ENCODE results near the gene ODF2.
"Not testable (repeated sequence)": the region's sequence is repeated elsewhere in the genome, so short reads cannot be mapped to it uniquely, and the experiment has no call there.

ODF2 gene

GRCh38 chr9:128421482-128421996, 34.3 kb upstream of the ODF2 start:
- no peaks in the 10 kb centered on the region for H3K36me3 ChIP-seq (ENCODE audit: control insufficient read depth, insufficient read depth, low read length)
- TF ChIP-seq, protein P1, sequence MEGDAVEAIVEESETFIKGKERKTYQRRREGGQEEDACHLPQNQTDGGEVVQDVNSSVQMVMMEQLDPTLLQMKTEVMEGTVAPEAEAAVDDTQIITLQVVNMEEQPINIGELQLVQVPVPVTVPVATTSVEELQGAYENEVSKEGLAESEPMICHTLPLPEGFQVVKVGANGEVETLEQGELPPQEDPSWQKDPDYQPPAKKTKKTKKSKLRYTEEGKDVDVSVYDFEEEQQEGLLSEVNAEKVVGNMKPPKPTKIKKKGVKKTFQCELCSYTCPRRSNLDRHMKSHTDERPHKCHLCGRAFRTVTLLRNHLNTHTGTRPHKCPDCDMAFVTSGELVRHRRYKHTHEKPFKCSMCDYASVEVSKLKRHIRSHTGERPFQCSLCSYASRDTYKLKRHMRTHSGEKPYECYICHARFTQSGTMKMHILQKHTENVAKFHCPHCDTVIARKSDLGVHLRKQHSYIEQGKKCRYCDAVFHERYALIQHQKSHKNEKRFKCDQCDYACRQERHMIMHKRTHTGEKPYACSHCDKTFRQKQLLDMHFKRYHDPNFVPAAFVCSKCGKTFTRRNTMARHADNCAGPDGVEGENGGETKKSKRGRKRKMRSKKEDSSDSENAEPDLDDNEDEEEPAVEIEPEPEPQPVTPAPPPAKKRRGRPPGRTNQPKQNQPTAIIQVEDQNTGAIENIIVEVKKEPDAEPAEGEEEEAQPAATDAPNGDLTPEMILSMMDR (IDR thresholded peaks at IDR 0.05; ENCODE audit: insufficient read depth, low read length, poor library complexity, severe bottlenecking): no peak
- H3K4me3 ChIP-seq (replicated peaks; ENCODE audit: low read depth, low read length): peak overlapping the region; percentile 69
- DNase-seq (ENCODE audit: extremely low read depth, insufficient read length): no peak
- H3K27me3 ChIP-seq (replicated peaks; ENCODE audit: control insufficient read depth, insufficient read depth, low read length): no peaks in the 10 kb centered on the region

DNA sequence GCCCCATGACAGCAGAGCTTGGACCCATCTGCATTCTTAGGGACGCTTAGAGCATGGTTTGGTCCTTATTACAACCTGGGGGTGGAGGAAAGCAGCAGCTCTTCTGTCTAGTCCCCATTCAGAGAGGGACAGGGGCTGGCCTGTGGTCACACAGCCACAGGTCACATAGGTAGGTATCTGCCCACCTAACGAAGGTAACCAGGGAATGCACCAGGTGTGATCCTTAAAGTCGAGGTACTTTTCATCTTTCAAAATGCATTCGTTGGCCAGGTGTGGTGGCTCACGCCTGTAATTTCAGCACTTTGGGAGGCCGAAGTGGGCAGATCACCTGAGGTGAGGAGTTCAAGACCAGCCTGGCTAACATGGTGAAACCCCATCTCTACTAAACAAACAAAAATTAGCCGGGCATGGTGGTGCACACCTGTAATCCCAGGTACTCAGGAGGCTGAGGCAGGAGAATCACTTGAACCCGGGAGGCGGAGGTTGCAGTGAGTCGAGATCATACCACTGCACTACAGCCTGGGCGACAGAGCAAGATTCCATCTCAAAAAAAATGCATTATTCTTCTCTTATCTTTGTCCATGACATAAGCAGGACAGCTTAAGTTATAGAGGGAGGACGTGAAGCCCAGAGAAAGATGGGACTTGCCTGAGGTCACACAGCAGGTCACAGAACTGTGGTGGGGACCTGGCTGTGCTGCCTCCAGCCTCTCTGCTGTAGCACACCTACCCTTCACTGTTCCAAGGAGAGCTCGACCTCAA, 33.6 kb upstream of the ODF2 start:
- not testable (repeated sequence) for H3K27me3 ChIP-seq (replicated peaks; ENCODE audit: control insufficient read depth, insufficient read depth, low read length); H3K4me3 ChIP-seq (replicated peaks; ENCODE audit: low read depth, low read length); H3K36me3 ChIP-seq (ENCODE audit: control insufficient read depth, insufficient read depth, low read length); DNase-seq (ENCODE audit: extremely low read depth, insufficient read length)

DNA sequence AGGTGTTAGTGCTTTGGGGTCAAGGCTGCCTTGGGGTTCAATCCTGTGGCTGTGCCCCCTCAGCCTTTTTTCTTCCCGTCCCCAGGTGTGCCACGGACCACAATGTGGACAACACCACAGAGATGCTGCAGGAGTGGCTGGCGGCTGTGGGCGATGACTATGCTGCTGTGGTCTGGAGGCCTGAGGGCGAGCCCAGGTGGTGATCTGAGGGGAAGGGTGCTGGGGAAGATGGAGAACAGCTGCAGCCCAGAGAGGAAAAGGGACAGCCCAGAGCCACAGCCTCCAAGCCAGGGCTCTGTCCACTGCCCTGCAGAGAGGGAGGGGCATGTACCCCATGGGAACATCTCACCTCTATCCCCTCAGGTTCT, 33.0 kb upstream of the ODF2 start:
- no peaks in the 10 kb centered on the region for H3K27me3 ChIP-seq (replicated peaks; ENCODE audit: control insufficient read depth, insufficient read depth, low read length)
- no peaks in the 10 kb centered on the region for H3K36me3 ChIP-seq (ENCODE audit: control insufficient read depth, insufficient read depth, low read length)
- TF ChIP-seq, protein P1 (IDR thresholded peaks at IDR 0.05; ENCODE audit: insufficient read depth, low read length, poor library complexity, severe bottlenecking): no peak
- no peak for DNase-seq (ENCODE audit: extremely low read depth, insufficient read length)
- H3K4me3 ChIP-seq (replicated peaks; ENCODE audit: low read depth, low read length): no peak overlapping the region

- H3K27me3 ChIP-seq (replicated peaks; ENCODE audit: control insufficient read depth, insufficient read depth, low read length); DNase-seq (ENCODE audit: extremely low read depth, insufficient read length); H3K36me3 ChIP-seq (ENCODE audit: control insufficient read depth, insufficient read depth, low read length); H3K4me3 ChIP-seq (replicated peaks; ENCODE audit: low read depth, low read length): not testable (repeated sequence)
Observed at GRCh38 chr9:128423356-128423755, 32.5 kb upstream of the ODF2 start.

- no peaks in the 10 kb centered on the region for H3K27me3 ChIP-seq (replicated peaks; ENCODE audit: control insufficient read depth, insufficient read depth, low read length)
- H3K36me3 ChIP-seq (ENCODE audit: control insufficient read depth, insufficient read depth, low read length): no peaks in the 10 kb centered on the region
- no peak overlapping the region for H3K4me3 ChIP-seq (replicated peaks; ENCODE audit: low read depth, low read length)
- DNase-seq (ENCODE audit: extremely low read depth, insufficient read length): no peak
- TF ChIP-seq, protein P1 (IDR thresholded peaks at IDR 0.05; ENCODE audit: insufficient read depth, low read length, poor library complexity, severe bottlenecking): no peak
Observed at GRCh38 chr9:128424268-128424780, 31.5 kb upstream of the ODF2 start.

DNA sequence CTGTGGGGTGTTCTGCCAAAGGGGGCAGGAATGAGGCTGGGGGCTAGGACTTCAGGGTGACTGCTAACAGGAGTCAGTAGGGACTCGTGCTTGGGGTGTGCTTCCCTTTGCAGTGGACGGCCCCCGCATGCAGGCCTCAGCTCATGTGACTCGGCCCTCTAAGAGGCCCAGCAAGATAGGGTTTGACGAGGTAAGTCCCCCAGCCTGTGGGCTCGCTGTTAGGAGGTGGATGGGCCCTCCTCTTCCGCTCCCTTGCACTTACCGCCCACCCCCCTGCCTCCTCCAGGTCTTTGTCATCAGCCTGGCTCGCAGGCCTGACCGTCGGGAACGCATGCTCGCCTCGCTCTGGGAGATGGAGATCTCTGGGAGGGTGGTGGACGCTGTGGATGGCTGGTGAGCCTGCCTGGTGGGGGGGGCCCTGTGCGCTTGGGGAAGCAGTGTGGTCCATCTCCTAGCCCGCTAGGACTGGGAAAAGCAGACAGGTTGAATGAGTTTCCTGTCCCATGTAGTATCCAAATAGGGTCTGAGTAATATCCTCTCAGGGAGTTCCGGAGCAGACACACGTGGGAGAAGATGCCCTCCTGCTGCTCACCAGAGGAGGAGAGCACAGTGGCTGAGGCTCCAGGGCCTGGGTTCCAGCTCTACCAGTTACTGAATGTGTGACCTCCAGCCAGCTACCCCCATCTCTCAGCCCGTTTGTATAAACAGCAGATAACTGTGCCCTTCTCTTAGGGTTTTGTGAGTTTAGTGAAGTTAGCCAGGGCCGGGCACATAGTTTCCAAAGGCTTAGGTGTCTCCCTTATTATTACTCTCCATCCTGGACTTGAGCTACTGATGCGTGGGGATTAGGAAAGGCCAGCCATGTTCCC, 26.9 kb upstream of the ODF2 start:
- TF ChIP-seq, protein P1 (IDR thresholded peaks at IDR 0.05; ENCODE audit: insufficient read depth, low read length, poor library complexity, severe bottlenecking): no peak
- no peaks in the 10 kb centered on the region for H3K27me3 ChIP-seq (replicated peaks; ENCODE audit: control insufficient read depth, insufficient read depth, low read length)
- no peak for DNase-seq (ENCODE audit: extremely low read depth, insufficient read length)
- no peak overlapping the region for H3K4me3 ChIP-seq (replicated peaks; ENCODE audit: low read depth, low read length)
- H3K36me3 ChIP-seq (ENCODE audit: control insufficient read depth, insufficient read depth, low read length): no peaks in the 10 kb centered on the region
